ENCODE results near the gene GRAP.
A peak's percentile ranks its signal among the peaks of the same experiment; 100 is the strongest.
"Not testable (repeated sequence)": the region's sequence is repeated elsewhere in the genome, so short reads cannot be mapped to it uniquely, and the experiment has no call there.

Gene GRAP

DNA sequence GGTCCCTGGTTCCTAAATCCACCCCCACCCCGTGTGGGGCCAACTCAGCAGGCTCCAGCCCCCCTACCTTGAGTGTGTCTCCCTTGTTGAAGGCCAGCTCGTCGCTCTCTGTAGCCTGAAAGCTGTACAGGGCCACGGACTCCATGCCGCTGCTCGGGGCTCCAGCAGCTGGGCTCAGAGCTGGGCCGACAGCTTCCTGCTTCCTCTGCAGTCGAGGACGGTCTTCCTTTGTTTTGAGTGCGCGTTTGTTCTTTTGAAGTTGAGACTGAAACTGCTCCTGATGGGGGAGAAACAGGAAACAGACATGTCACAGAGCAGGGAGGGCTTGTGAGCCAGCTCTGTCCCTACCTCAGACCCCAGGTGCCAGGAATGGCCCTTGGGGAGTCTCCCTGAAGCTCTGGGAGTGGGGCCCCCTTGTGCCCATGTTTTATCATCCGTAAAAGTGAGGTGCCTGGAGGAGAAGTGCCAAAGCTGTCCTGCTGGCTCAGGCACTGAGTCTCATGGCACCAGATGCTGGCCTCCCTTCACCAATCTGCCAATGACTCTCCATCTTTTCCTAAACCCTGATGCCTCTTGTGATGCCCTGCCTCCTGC lies at the start of gene GRAP:
TSS of gene GRAP (minus strand) at position 176 of the 594 bp plus-strand sequence. CDS start at position 145, 31 bp downstream.
- H3K4me3 ChIP-seq (replicated peaks in 1 of 2; ENCODE audit: low read depth in 2 of 2, low read length in 2 of 2); DNase-seq (ENCODE audit: low read depth in 2 of 2): not testable (repeated sequence)

DNA sequence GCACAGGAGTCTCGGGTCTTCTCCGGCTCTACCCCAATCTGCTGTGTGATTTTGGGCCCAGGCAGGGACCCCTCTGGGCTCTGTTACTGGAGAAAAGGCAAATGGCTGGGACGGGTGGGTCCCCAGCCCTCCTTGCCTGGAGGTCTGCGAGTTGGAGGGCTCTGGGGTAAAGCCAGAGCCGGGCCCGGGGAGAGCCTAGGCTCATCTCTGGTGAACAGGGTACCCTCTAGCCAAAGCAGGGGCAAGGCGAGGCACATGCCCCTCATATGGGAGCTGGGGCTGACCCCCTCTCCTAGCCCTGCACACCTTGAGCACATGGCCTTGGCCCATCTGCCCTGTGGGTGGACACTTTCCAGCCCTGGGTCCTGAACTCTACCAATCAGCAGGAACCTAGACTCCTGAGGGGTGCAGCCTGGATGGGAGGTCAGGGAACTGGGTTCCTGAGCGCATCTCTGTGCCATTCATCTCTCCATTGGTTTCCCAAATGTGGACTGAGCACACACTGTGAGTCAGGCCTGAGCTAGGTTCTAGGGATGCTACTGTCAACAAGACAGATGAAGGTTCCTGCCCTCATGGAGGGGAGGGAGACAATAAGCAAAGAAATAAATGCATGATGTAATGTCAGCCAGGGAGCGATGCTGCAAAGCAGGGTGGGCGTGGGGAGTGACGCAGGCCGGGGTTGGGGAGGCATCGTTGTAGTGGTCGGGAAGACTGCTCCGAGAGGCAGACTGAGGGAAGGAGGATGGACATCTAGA lies 47.1 kb upstream of the GRAP start:
- not testable (repeated sequence) for H3K4me3 ChIP-seq (replicated peaks in 1 of 2; ENCODE audit: low read depth in 2 of 2, low read length in 2 of 2)
- peak in 1 of 2 donors; percentile 0 for DNase-seq (ENCODE audit: low read depth in 2 of 2)

DNA sequence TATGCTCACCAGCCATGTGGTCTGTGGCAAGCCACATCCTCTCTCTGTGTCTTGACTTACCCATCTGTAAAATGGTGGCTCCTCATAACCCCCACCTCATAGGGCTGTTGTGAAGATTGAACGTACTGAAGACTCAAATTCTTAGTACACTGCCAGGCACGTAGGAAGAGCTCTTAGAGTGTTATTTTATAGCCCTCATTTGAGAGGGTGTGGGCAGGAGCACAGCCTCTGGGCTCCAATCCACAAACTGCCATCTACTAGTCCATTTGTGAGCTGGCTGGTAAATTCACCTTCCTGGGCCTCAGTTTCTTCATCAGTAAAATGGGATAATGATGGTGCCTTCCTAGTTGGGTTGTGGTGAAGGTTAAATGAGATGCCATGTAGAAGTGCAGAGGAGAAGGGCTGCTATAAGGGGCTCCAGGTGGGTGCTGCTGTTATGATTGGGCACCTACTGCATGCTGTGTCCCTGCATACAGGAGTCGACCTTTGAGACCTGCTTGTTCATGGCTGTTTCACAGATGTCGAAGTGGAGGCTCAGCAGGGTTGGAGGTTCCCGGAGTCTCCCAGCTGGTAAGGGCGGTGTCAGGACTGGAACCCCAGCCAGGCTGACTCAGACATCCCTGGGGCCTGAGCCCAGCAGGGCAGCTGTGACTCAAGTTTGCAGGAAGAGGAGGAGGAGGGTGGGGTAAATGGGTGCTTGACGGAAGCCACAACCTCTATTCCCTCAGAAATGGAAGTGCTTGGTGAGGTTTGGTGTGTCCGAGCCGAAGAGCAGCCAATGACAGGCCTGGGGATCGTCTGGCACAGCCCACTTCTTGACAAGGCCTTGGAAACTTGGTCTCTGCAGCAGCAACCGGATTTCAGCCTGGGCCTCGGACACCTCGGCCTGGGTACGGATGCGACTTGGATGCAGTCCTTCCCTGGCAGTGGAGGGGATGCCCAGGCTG lies 46.3 kb upstream of the GRAP start:
- H3K4me3 ChIP-seq (replicated peaks in 1 of 2; ENCODE audit: low read depth in 2 of 2, low read length in 2 of 2): not testable (repeated sequence)
- DNase-seq (ENCODE audit: low read depth in 2 of 2): peak in 1 of 2 donors; percentile 56

DNA sequence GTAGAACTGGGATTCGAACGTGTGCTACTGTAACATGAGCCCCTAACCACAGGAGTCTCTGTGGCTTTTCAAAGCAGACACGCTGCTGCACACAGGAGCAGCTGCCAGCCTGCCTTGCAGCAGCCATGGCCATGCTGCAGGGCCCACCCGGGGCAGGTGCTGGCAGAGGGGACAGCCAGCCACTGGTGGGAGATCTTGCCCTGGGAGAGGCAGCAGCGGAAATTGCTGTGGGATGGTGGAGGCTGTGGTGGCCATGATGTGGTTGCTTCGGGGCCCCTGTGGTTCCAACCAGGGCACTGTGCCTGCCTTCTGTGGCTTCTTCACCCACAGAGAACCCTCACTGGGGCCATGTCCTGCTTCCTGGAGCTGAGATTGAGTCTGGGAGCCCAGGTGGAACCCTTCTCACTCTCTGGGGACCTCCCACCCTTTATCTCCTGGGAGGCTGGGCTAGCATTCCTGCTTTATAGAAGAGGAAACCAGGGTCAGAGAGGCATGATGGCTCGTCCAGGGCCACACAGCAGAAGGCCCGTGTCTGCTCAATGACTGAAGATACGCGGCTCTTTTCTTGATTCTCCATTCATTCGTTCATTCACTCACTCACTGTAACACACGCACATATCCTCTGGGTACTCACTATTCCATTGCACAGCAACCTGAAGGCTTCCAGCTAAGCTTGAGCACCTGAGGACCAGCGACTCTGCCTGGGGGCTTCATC lies 43.5 kb upstream of the GRAP start:
- H3K4me3 ChIP-seq (replicated peaks in 1 of 2; ENCODE audit: low read depth in 2 of 2, low read length in 2 of 2); DNase-seq (ENCODE audit: low read depth in 2 of 2): not testable (repeated sequence)

DNA sequence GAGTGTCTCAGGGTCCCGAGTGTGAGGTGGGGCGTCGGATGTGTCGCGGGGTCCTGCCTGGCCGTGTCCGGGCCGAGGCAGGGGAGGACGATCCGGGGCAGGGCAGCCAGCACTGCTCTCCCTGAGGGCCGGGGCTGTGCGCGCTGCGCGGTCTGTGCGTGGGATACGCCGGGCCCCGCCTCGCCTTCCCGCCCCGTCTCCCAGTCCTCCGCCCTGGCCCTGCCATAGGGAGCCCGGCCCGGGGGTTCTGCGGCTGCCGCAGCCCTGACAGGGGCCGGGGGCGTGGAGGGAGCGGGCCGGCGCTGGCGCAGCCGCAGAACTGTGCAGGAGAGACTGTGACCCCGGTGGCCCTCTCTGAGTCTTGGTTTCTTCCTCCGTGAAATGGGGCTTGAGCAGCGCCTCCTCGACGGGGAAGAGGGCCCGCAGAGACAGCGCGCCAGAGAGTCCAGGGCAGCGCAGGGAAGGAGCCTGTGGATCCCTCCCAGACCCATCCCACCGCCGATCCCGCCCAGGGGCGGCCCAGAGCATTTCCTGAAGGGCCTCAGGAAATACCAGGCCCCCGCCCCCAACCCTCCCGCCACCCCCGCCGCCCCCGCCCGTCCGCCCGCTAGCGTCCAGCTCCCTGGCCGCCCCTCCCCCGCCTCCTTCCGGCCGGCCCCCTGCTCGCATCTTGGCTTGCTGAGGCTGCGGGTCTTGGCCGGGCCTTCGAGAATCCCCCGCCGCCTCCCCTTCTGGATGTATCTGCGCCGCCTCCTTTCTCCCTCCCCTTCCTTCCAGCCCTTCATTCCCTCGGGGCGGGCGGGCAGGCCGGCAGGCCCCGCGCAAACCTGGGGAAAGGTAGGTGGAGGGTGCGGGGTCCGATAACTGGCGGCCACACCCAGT lies 42.3 kb upstream of the GRAP start:
- H3K4me3 ChIP-seq (replicated peaks in 1 of 2; ENCODE audit: low read depth in 2 of 2, low read length in 2 of 2); DNase-seq (ENCODE audit: low read depth in 2 of 2): not testable (repeated sequence)

DNA sequence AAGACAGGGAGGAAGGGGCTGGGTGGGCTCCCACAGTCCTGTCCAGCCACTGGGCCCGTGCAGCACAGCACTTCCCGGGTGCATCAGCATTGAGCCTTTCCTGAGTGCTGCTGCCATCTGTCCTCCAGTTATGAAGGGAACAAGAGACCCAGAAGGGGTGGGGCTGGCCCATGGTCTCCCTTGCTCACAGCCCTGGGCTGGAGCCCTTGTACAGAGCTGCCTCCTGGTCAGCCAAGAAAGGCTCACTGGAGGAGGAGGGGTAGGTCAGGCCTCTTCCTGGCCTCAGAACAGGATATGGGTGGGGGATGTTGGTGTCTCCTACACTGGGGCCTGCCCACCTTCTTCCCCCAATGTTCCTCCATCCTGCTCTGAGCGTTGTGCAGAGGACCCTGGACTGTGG lies 30.6 kb upstream of the GRAP start:
- DNase-seq (ENCODE audit: low read depth in 2 of 2); H3K4me3 ChIP-seq (replicated peaks in 1 of 2; ENCODE audit: low read depth in 2 of 2, low read length in 2 of 2): not testable (repeated sequence)

DNA sequence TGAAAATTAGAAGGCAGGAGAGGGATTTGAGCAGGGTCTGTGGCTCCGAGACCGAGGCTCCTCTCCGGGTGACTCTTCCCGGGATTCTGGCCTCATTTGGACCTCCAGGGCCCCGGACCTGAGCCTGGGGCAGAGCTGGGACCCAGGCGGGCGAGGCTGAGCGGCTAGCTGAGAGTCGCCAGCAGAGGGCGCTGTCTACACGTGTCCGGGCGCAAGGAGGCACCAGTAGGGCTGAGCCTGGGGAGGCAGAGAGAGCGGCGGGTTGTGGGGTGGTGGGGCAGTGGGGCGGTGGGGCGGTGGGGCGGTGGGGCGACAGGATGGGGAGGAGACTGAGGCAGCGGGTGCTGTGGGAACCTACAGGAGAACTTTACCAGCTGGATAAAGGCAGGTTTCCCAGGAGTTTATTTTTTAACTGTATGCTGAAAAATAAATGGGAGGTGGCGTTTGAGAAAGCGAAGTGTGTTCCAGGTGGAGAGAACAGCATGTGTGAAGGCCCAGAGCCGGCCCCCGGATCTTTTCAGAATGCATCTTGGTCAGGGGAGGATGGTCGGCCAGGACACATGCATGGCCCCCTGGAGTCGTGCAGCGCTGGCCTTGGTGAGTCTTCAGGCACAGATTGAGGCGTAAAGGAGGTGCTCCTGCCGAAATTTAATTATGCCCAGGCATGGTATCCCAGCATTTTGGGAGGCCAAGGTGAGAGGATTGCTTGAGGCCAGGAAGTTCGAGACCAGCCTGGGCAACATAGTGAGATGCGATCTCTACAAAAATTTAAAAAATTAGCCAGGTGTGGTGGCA lies 29.8 kb upstream of the GRAP start:
- DNase-seq (ENCODE audit: low read depth in 2 of 2): not testable (repeated sequence)

DNA sequence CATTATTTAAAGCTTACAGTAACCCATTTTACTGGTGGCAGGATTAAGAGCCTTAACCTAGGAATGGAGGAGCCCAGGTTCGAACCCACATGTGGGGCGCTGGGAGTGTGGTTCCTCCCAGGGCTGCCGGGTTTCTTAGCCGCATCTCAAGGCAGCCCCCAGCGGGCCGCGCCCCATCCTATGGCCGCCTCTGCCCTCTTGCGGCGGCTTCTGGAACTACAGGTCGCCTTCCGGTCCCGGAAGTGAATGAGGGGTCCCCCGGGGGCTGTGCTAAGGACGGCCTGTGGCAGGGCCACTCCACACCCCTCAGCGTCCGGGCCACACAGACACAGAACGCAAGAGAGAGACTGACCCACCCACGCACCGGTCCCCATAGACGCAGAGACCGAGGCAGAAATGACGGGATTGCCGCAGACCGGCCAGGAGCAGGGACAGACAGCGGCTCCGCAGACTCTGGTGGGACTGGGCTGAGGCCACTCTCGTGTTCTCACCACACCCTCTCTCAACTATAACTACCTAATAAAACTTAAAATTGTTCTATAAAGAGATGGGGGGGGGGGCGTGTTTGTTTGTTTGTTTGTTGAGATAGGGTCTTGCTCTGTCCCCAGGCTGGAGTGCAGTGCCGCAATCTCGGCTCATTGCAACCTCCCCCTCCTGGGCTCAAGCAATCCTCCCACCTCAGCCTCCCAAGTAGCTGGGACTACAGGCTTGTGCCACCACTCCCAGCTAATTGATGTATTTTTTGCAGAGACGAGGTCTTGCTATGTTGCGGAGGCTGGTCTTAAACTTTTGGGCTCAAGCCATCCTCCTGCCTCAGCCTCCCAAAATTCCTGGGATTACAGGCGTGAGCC lies 23.8 kb upstream of the GRAP start:
- DNase-seq (ENCODE audit: low read depth in 2 of 2); H3K4me3 ChIP-seq (replicated peaks in 1 of 2; ENCODE audit: low read depth in 2 of 2, low read length in 2 of 2): not testable (repeated sequence)

More for the DNA sequence above, 29.8 kb upstream of the GRAP start:
- H3K4me3 ChIP-seq (replicated peaks in 1 of 2; ENCODE audit: low read depth in 2 of 2, low read length in 2 of 2): not testable (repeated sequence)

DNA sequence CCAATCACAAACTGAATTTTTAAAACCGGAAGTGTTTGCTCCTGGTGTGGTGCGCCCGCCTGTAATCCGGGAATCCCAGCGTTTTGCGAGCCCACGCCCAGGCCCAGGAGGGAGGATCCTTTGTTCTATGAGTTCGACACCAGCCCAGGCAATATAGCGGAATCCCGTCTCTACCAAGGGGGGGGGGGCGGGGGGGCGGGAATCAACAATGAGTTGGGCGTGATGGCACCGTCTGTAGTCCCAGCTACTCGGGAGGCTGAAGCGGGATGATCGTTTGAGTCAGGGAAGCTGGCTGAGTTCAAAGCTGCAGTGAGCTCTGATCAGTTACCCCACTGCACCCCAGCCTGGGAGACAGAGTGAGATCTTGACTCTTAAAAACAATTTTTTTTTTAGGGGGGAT lies 17.6 kb upstream of the GRAP start:
- not testable (repeated sequence) for DNase-seq (ENCODE audit: low read depth in 2 of 2); H3K4me3 ChIP-seq (replicated peaks in 1 of 2; ENCODE audit: low read depth in 2 of 2, low read length in 2 of 2)

DNA sequence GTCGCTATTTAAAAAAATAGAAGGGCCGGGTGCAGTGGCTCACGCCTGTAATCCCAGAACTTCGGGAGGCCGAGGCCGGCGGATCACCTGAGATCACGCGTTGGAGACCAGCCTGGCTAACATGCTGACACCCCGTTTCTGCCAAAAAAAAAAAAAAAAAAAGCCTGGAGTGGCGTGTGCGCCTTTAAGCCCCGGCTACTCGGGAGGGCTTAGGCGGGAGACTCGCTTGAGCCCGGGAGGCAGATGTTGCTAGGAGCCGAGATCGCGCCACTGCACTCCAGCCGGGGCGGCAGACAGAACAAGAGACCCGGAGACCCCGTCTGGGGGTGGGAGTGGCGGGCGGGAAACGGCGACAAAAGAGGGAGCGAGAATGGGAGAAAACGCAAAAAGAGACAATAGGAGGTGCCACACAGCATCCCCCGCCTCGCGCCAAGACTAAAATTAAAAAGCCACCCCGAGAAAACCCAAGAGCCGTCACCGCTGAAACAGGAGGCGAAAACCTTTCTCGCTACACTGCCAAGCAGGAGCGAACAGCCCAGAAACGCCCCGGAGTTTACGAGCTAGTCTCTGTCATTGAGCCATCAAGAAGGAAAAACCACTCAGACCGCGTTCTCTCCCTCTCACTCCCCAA lies 16.7 kb upstream of the GRAP start:
- not testable (repeated sequence) for H3K4me3 ChIP-seq (replicated peaks in 1 of 2; ENCODE audit: low read depth in 2 of 2, low read length in 2 of 2); DNase-seq (ENCODE audit: low read depth in 2 of 2)

DNA sequence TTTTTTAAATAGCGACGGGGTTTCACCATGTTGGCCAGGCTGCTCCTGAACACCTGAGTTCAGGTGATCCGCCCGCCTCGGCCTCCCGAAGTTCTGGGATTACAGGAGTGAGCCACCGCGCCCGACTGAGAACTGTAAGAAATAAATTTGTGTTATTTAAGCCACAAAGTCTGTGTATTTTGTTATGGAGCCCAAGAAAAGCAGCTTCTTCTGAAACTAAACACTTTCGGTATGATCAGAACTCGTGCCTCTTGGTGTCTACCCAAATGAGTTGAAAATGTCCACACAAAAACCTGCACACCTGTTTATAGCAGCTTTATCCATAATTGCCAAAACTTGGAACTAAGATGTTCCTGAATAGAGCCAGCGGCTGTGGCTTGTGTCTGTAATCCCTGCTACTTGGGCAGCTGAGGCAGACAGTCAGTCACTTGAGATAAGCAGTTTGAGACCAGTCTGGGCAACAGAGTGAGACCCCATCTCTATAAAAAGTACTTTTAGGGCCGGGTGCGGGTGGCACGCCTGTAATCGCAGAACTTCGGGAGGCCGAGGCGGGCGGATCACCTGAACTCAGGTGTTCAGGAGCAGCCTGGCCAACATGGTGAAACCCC lies 16.1 kb upstream of the GRAP start:
- not testable (repeated sequence) for DNase-seq (ENCODE audit: low read depth in 2 of 2); H3K4me3 ChIP-seq (replicated peaks in 1 of 2; ENCODE audit: low read depth in 2 of 2, low read length in 2 of 2)

DNA sequence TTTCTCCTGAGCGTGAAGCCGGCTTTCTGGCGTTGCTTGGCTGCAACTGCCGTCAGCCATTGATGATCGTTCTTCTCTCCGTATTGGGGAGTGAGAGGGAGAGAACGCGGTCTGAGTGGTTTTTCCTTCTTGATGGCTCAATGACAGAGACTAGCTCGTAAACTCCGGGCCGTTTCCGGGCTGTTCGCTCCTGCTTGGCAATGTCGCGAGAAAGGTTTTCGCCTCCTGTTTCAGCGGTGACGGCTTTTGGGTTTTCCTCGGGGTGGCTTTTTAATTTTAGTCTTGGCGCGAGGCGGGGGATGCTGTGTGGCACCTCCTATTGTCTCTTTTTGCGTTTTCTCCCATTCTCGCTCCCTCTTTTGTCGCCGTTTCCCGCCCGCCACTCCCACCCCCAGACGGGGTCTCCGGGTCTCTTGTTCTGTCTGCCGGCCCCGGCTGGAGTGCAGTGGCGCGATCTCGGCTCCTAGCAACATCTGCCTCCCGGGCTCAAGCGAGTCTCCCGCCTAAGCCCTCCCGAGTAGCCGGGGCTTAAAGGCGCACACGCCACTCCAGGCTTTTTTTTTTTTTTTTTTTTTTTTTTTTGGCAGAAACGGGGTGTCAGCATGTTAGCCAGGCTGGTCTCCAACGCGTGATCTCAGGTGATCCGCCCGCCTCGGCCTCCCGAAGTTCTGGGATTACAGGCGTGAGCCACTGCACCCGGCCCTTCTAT lies 15.4 kb upstream of the GRAP start:
- DNase-seq (ENCODE audit: low read depth in 2 of 2); H3K4me3 ChIP-seq (replicated peaks in 1 of 2; ENCODE audit: low read depth in 2 of 2, low read length in 2 of 2): not testable (repeated sequence)

DNA sequence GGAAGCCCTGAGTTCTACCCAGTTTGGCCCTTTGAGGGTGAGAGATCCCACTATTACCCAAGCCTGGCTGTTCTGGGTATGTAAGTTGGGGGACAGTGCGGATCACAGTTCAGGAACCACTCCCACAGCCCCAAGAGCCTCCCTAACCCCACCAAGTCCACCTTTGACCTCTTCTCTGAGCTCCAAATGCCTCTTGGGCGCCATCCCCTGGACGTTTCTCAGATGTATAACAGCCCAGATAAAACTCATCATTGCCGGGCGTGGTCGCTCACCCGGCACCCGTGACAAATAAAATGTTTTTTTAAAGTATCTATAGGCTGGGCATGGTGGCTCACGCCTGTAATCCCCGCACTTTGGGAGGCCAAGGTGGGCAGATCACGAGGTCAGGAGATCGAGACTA lies 8.7 kb upstream of the GRAP start:
- DNase-seq (ENCODE audit: low read depth in 2 of 2); H3K4me3 ChIP-seq (replicated peaks in 1 of 2; ENCODE audit: low read depth in 2 of 2, low read length in 2 of 2): not testable (repeated sequence)

DNA sequence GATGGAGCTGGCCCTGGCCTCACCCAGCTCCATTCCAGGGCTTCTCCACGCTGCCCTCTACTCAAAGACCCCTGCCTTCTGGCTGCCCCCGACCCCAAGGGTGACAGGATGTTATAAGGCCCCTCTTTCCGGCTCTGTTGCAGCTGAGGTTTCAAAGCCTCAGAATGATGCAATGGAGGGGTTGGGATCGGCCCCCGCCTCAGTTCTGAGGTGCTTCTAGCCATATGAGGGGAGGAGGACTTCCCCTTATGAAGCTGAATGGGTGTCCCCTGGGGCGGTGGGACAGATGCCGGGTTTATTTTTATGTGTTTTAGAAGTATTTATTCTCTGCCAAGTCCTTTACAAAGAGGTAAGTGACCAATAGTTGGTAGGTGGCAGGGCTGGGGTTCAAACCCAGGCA lies 2.1 kb upstream of the GRAP start:
- not testable (repeated sequence) for H3K4me3 ChIP-seq (replicated peaks in 1 of 2; ENCODE audit: low read depth in 2 of 2, low read length in 2 of 2); DNase-seq (ENCODE audit: low read depth in 2 of 2)
